Suprapubic skin (tissue), 3 donors: ENCODE data around the gene TAGLN3.

Source experiments
- EP300 ChIP-seq: sonication (generic); formaldehyde crosslinking; IDR thresholded peaks from one replicate; pipeline ENCODE4 v1.6.1; 2017; ENCODE audit warnings: antibody characterized with exemption
- POLR2A ChIP-seq, 2 donors: fragments of 450-650 bp; IDR thresholded peaks; one replicate each; pipeline ENCODE4 v1.6.1; 2017; ENCODE audit warnings: antibody characterized with exemption in 2 of 2, mild to moderate bottlenecking in 2 of 2, moderate library complexity in 2 of 2
- TF ChIP-seq, protein P1 (sequence below), 2 donors: fragments of 200-600 bp in 1 of 2; fragments of 450-650 bp in 1 of 2; sonication (generic) in 1 of 2; IDR thresholded peaks; one replicate each; pipeline ENCODE4 v1.5.1; 2016 to 2019; ENCODE audit warnings: antibody characterized with exemption in 2 of 2, mild to moderate bottlenecking in 1 of 2, moderate library complexity in 1 of 2

DNA sequence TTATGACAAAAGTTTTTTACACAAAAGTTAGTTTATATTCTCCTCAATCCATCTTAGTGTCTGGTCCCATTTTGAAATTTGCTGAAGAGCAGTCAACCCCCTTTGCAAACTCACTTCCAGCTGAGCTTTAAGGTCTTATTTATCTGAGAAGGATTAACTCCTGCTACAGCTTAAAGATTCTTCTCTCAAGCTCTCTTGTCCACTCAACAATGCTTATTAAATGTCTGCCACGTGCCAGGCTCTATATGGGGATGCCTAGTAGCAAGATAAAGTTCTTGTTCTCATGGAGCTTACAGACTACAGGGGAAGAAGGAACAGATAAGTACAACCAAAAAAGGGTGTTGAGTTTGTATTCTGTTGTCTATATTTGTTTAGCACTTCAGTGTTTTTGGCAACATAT, 54.5 kb downstream of the TAGLN3 start:
- TF ChIP-seq, protein P1, sequence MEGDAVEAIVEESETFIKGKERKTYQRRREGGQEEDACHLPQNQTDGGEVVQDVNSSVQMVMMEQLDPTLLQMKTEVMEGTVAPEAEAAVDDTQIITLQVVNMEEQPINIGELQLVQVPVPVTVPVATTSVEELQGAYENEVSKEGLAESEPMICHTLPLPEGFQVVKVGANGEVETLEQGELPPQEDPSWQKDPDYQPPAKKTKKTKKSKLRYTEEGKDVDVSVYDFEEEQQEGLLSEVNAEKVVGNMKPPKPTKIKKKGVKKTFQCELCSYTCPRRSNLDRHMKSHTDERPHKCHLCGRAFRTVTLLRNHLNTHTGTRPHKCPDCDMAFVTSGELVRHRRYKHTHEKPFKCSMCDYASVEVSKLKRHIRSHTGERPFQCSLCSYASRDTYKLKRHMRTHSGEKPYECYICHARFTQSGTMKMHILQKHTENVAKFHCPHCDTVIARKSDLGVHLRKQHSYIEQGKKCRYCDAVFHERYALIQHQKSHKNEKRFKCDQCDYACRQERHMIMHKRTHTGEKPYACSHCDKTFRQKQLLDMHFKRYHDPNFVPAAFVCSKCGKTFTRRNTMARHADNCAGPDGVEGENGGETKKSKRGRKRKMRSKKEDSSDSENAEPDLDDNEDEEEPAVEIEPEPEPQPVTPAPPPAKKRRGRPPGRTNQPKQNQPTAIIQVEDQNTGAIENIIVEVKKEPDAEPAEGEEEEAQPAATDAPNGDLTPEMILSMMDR (IDR thresholded peaks at IDR 0.05), result no peak
- TF ChIP-seq POLR2A (IDR thresholded peaks at IDR 0.05) (no peak), EP300 (no peak)
